ENCODE results near the gene KIAA1217. TPM values are rescaled to one million over a fixed set of nuclear protein-coding genes. Genes with fewer than 3 reads are reported as not detected.

Gene KIAA1217
- total and polyA plus RNA-seq, 9 of the 15 experiments (the other 6 are each of a cell fraction or from before 2014, with no cell fraction given): 0.04 TPM; not detected in 8

DNA sequence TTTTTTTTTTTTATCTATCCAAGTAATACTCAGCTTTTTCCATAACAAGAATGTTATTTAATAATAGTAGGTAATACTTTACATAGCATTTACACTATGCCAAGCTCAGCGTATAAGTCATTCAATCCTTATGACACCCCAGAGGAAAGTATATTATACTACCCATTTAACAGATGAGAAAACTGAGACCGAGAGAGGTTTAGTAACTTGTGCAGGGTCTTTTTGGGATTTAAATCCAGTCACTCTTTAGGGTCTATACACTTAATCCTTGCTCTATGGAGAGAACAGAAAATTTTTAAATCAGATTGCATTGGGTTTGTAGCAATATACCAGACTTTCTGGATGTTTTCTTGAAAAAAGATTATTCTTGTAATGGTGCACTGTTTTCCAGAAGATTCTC is 322.5 kb downstream of the KIAA1217 start:
- no peak for TF ChIP-seq NFIC (IDR thresholded peaks at IDR 0.05)
- peak; percentile 86 for TF ChIP-seq RBM25 (IDR thresholded peaks at IDR 0.05; ENCODE audit: low read depth, low read length, severe bottlenecking)
- peak; percentile 44; the same call in 1 of the 2 replicates for TF ChIP-seq BCOR (IDR thresholded peaks at IDR 0.05)
- 0 out of 2 replicates have a peak, but pooled peaks have one; percentile 19 for TF ChIP-seq ADNP (tag; IDR thresholded peaks at IDR 0.05)
- Histone ChIP-seq H4K20me1 (replicated peaks; ENCODE audit: control insufficient read depth, insufficient read depth, low read length) (no peaks in the 10 kb centered on the region), H3K4me3 (no peak overlapping the region), H3K27me3 (ENCODE audit: control insufficient read depth in 2 of 2, insufficient read depth in 2 of 2, low read length in 2 of 2) (peaks cover 10 to 23% of the 10 kb centered on the region in 2 experiments), H2AFZ (ENCODE audit: low read depth, low read length) (no peak overlapping the region), H3K79me2 (ENCODE audit: control insufficient read depth, insufficient read depth, low read length) (no peaks in the 10 kb centered on the region), H3K9me3 (replicated peaks; ENCODE audit: control insufficient read depth, insufficient read depth, low read depth, low read length) (no peaks in the 10 kb centered on the region), H3K36me3 (ENCODE audit: control insufficient read depth, insufficient read depth, low read length) (no peaks in the 10 kb centered on the region), H3K4me1 (replicated peaks in 1 of 2; ENCODE audit: control insufficient read depth in 2 of 2, insufficient read depth in 2 of 2, low read length in 2 of 2) (no peaks in the 10 kb centered on the region), H3K9ac (ENCODE audit: insufficient read depth in 1 of 2, low read depth in 2 of 2, low read length in 2 of 2) (no peak overlapping the region), H3K4me2 (ENCODE audit: insufficient read depth, low read length) (no peak overlapping the region), H3K9me1 (ENCODE audit: control insufficient read depth, insufficient read depth, low read length) (no peaks in the 10 kb centered on the region), H3K27ac (ENCODE audit: extremely low read depth, low read depth, low read length) (no peak overlapping the region)
- ChIA-PET POLR2A (interaction anchor here (0.7 to 0.8 kb wide), 2 partner anchors 14 to 32 kb away, joined by 3 to 4 read pairs; no protein-coding TSS in a partner anchor), CTCF (ENCODE audit: low intra/inter-chr PET ratio) (no interaction called here)
- in situ Hi-C loops (cut with MboI) (no loop called here), intact Hi-C loops (cut with micrococcal nuclease) (no loop called here)
- no TSS peak for BruUV-seq (replicated peaks)
- no peak for ATAC-seq
- no peak for DNase-seq (ENCODE audit: extremely low read depth in 1 of 4, low spot score in 3 of 4)
- WGBS (ENCODE audit: insufficient coverage, low coverage, missing lambda C conversion rate): 0% methylated on average over 2 of the region's 2 CpGs
- FAIRE-seq: no peak

DNA sequence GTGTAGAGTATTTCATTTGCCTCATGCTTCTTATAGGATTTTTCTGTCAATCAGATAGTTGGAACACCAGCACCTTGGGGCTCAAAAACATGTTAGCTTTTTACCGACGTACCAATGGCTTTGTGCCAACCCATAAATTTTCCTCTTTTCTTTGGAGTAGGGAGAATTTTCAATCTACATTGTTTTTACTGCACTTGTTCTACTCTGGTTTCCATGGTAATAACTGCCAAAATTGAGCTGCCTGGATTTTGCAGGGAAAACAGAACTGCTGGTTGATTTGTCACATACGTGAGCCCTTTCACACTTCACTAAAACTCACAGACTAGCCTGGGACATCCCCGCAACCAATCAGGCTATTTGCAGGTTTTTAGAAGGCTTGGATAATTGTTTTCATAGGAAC is 325.0 kb downstream of the KIAA1217 start:
- H3K36me3 ChIP-seq (ENCODE audit: control insufficient read depth, insufficient read depth, low read length): no peaks in the 10 kb centered on the region
- POLR2A ChIA-PET: interaction anchor here (0.6 kb wide), 2 partner anchors 8 to 1156 kb away, joined by 3 read pairs; no protein-coding TSS in a partner anchor
- no peak for TF ChIP-seq BHLHE40 (IDR thresholded peaks at IDR 0.05; ENCODE audit: low read length)
- TF ChIP-seq, protein P1, sequence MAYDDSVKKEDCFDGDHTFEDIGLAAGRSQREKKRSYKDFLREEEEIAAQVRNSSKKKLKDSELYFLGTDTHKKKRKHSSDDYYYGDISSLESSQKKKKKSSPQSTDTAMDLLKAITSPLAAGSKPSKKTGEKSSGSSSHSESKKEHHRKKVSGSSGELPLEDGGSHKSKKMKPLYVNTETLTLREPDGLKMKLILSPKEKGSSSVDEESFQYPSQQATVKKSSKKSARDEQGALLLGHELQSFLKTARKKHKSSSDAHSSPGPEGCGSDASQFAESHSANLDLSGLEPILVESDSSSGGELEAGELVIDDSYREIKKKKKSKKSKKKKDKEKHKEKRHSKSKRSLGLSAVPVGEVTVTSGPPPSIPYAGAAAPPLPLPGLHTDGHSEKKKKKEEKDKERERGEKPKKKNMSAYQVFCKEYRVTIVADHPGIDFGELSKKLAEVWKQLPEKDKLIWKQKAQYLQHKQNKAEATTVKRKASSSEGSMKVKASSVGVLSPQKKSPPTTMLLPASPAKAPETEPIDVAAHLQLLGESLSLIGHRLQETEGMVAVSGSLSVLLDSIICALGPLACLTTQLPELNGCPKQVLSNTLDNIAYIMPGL (CRISPR knock-in tag; IDR thresholded peaks at IDR 0.05): no peak
- TF ChIP-seq, protein P2, sequence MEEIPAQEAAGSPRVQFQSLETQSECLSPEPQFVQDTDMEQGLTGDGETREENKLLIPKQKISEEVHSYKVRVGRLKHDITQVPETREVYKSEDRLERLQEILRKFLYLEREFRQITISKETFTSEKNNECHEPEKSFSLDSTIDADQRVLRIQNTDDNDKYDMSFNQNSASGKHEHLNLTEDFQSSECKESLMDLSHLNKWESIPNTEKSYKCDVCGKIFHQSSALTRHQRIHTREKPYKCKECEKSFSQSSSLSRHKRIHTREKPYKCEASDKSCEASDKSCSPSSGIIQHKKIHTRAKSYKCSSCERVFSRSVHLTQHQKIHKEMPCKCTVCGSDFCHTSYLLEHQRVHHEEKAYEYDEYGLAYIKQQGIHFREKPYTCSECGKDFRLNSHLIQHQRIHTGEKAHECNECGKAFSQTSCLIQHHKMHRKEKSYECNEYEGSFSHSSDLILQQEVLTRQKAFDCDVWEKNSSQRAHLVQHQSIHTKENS (CRISPR knock-in tag; IDR thresholded peaks at IDR 0.05): no peak
- no peak for TF ChIP-seq ZNF41 (CRISPR knock-in tag; conservative IDR thresholded peaks at IDR 0.05)
- no peak for TF ChIP-seq SMAD2 (IDR thresholded peaks at IDR 0.05; ENCODE audit: low read depth, low read length)
- TF ChIP-seq, protein P3, sequence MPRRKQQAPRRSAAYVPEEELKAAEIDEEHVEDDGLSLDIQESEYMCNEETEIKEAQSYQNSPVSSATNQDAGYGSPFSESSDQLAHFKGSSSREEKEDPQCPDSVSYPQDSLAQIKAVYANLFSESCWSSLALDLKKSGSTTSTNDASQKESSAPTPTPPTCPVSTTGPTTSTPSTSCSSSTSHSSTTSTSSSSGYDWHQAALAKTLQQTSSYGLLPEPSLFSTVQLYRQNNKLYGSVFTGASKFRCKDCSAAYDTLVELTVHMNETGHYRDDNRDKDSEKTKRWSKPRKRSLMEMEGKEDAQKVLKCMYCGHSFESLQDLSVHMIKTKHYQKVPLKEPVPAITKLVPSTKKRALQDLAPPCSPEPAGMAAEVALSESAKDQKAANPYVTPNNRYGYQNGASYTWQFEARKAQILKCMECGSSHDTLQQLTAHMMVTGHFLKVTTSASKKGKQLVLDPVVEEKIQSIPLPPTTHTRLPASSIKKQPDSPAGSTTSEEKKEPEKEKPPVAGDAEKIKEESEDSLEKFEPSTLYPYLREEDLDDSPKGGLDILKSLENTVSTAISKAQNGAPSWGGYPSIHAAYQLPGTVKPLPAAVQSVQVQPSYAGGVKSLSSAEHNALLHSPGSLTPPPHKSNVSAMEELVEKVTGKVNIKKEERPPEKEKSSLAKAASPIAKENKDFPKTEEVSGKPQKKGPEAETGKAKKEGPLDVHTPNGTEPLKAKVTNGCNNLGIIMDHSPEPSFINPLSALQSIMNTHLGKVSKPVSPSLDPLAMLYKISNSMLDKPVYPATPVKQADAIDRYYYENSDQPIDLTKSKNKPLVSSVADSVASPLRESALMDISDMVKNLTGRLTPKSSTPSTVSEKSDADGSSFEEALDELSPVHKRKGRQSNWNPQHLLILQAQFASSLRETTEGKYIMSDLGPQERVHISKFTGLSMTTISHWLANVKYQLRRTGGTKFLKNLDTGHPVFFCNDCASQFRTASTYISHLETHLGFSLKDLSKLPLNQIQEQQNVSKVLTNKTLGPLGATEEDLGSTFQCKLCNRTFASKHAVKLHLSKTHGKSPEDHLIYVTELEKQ (CRISPR knock-in tag; IDR thresholded peaks at IDR 0.05): no peak

More for the DNA sequence above, 325.0 kb downstream of the KIAA1217 start:
- H3K27ac ChIP-seq (ENCODE audit: extremely low read depth, low read depth, low read length): no peak overlapping the region
- H3K9me3 ChIP-seq (replicated peaks; ENCODE audit: control insufficient read depth, insufficient read depth, low read depth, low read length): no peaks in the 10 kb centered on the region
- FAIRE-seq (no peak), ATAC-seq (no peak), DNase-seq (ENCODE audit: extremely low read depth in 1 of 4, low spot score in 3 of 4) (no peak)
- no peak overlapping the region for H3K9ac ChIP-seq (ENCODE audit: insufficient read depth in 1 of 2, low read depth in 2 of 2, low read length in 2 of 2)
- intact Hi-C loops (cut with micrococcal nuclease) (no loop called here), in situ Hi-C loops (cut with MboI) (no loop called here)
- BruUV-seq (replicated peaks): no TSS peak
- no peaks in the 10 kb centered on the region for H3K9me1 ChIP-seq (ENCODE audit: control insufficient read depth, insufficient read depth, low read length)
- no peaks in the 10 kb centered on the region for H3K4me1 ChIP-seq (replicated peaks in 1 of 2; ENCODE audit: control insufficient read depth in 2 of 2, insufficient read depth in 2 of 2, low read length in 2 of 2)
- WGBS (ENCODE audit: insufficient coverage, low coverage, missing lambda C conversion rate): 2% methylated on average over 4 of the region's 4 CpGs
- CTCF ChIA-PET (ENCODE audit: low intra/inter-chr PET ratio): no interaction called here
- no peaks in the 10 kb centered on the region for H3K79me2 ChIP-seq (ENCODE audit: control insufficient read depth, insufficient read depth, low read length)
- no peak overlapping the region for H3K4me3 ChIP-seq
- H3K27me3 ChIP-seq (ENCODE audit: control insufficient read depth in 2 of 2, insufficient read depth in 2 of 2, low read length in 2 of 2): peaks cover 16 to 32% of the 10 kb centered on the region in 2 experiments
- no peak overlapping the region for H2AFZ ChIP-seq (ENCODE audit: low read depth, low read length)
- H4K20me1 ChIP-seq (replicated peaks; ENCODE audit: control insufficient read depth, insufficient read depth, low read length): no peaks in the 10 kb centered on the region
- H3K4me2 ChIP-seq (ENCODE audit: insufficient read depth, low read length): no peak overlapping the region
